ENCODE measurements around the gene SLC35F2. TPM values are rescaled to one million over a fixed set of nuclear protein-coding genes. Genes with fewer than 3 reads are reported as not detected.

SLC35F2 gene
- total and polyA plus RNA-seq, 2 of the 13 experiments (the other 11 are each of a cell fraction or from before 2014, with no cell fraction given): 5.8 to 20.3 TPM

DNA sequence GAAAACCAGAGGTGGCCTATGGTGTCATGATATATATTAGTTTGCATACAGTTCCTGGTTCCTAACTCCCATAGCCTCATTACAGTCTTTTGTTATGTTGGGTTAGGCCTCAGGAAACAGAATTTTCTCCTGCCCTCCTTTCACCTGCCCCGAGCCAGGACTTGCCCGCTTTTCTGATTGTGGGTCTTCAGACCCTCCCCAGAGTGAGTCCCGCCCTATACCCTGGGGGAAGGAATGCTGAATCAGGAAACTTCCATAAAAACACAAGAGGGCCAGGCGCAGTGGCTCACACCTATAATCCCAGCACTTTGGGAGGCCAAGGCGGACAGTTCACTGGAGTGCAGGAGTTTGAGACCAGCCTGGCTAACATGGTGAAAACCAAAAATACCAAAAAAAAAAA is 70.9 kb downstream of the SLC35F2 start (continued):
- TF ChIP-seq ZKSCAN5 (CRISPR knock-in tag; IDR thresholded peaks at IDR 0.05): no peak
- TF ChIP-seq ZNF646 (CRISPR knock-in tag; IDR thresholded peaks at IDR 0.05): no peak
- no peak for TF ChIP-seq ZNF292 (CRISPR knock-in tag; IDR thresholded peaks at IDR 0.05; ENCODE audit: borderline replicate concordance, low read depth)
- TF ChIP-seq PHF5A (CRISPR knock-in tag; IDR thresholded peaks at IDR 0.05; ENCODE audit: low read depth, unreplicated experiment): no peak
- no peak for TF ChIP-seq KLF15 (CRISPR knock-in tag; IDR thresholded peaks at IDR 0.05; ENCODE audit: borderline replicate concordance)
- no peak for TF ChIP-seq PHF21A (CRISPR knock-in tag; IDR thresholded peaks at IDR 0.05)
- TF ChIP-seq ZNF563 (CRISPR knock-in tag; IDR thresholded peaks at IDR 0.05): no peak
- TF ChIP-seq ZNF737 (CRISPR knock-in tag; IDR thresholded peaks at IDR 0.05; ENCODE audit: borderline replicate concordance): no peak

Measured in HepG2 (cell line).